ENCODE results near the gene EID3.

The EID3 gene

DNA sequence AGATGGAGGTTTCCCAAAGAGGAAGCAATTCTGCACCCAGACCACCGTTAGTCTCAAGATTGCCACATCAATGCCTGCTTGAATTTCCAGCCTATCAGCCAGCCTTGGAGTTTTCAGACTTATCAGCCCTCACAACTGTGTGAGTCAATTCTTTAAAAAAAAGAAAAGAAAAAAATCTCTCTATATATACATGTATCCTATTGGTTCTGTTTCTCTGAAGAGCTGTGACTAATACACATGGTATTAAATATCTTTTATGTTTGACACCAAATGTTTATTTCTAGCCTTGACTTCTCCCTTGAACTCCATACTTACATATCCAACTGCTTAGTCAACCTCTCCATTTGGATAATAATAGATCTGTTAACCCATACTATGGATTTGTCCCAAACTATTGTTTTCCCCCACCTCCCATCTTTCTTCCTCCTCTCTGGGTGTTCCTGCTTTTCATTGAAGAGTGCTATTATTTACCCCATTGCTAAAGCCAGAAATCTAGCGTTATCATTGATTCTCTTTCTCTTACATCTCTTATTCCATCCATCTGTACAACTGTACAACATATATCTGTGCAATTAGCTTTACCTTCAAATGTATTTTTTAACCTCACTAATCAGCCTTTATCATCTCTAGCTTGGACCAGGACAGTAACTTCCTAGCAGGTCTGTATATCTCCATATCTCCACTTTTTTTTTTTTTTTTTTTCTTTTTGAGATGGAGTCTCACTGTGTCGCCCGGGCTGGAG lies 22.7 kb upstream of the EID3 start:
- Histone ChIP-seq H3K27ac (peak overlapping the region; percentile 32 to 60), H3K4me3 (no peak overlapping the region)
- no peak for DNase-seq (ENCODE audit: low spot score)
- TF ChIP-seq, protein P1, sequence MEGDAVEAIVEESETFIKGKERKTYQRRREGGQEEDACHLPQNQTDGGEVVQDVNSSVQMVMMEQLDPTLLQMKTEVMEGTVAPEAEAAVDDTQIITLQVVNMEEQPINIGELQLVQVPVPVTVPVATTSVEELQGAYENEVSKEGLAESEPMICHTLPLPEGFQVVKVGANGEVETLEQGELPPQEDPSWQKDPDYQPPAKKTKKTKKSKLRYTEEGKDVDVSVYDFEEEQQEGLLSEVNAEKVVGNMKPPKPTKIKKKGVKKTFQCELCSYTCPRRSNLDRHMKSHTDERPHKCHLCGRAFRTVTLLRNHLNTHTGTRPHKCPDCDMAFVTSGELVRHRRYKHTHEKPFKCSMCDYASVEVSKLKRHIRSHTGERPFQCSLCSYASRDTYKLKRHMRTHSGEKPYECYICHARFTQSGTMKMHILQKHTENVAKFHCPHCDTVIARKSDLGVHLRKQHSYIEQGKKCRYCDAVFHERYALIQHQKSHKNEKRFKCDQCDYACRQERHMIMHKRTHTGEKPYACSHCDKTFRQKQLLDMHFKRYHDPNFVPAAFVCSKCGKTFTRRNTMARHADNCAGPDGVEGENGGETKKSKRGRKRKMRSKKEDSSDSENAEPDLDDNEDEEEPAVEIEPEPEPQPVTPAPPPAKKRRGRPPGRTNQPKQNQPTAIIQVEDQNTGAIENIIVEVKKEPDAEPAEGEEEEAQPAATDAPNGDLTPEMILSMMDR (IDR thresholded peaks at IDR 0.05): no peak

GRCh38 chr12:104281636-104282035 lies 21.9 kb upstream of the EID3 start:
- Histone ChIP-seq H3K4me3 (no peak overlapping the region), H3K27ac (peak overlapping the region; percentile 13 to 54)
- DNase-seq (ENCODE audit: low spot score): no peak
- TF ChIP-seq, protein P1 (IDR thresholded peaks at IDR 0.05): no peak

DNA sequence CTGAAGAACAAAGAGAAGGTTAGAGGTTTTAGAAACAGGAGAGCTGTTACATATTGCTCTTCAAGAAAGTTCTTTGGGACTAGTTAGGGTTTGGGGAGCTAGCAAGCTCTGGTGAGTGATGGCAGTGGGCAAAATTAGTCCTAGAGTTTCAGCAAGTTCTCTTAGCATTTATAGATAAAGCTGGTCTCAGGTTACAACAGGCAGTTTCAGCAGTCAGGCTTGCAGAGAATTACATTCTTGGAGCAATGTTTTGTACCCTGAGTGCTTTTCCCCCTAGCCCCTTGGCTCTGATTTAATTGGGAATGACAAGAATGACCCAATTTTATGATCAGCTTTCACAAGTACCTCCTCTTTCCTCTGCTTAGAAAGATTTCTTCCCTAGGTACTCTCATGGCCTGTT lies 21.4 kb upstream of the EID3 start:
- H3K27ac ChIP-seq: peak overlapping the region; percentile 13 to 30
- DNase-seq (ENCODE audit: low spot score): no peak
- no peak overlapping the region for H3K4me3 ChIP-seq
- TF ChIP-seq, protein P1 (IDR thresholded peaks at IDR 0.05): no peak

DNA sequence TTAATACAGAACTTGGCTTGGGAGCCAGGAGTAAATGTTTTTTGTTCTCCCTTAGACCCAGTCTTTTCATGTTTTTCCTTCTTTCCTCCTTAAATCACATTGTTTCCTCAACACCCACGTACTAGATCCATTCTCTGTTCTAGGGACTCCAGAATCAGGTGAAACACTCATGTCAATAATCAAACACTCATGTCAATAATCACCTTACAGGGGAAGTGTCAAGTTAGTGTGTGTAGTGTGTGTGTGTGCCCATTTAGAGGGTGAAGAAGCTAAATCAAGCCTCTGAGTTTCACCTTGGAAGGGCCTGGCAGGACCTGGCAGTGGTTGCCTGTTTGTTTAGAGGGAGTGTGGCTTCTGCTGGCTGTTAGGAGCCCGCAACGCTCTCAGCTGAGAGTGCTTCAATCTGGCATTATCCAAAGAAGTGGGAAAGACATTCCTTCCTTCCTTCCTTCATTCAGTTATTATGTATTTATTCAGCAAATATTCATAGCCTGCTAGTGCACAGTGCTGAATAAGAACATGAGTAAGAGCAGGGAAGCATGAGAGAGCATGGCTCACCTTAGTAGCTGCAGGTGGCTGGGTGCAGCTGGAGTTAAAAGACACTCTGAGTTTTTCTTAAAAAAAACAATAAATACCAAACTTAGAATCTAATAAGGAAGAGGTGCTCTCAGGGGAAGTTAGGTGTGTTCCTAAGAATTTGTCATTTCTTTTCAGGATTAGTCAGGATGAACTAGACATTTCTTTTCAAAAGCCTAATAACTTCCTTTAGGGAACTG lies 17.6 kb upstream of the EID3 start:
- DNase-seq (ENCODE audit: low spot score): no peak
- peak overlapping the region; percentile 89 for H3K4me3 ChIP-seq
- TF ChIP-seq, protein P1 (IDR thresholded peaks at IDR 0.05): no peak
- H3K27ac ChIP-seq: peak overlapping the region; percentile 91 to 97

GRCh38 chr12:104286516-104287482 lies 16.7 kb upstream of the EID3 start:
- TF ChIP-seq, protein P1 (IDR thresholded peaks at IDR 0.05): no peak

DNA sequence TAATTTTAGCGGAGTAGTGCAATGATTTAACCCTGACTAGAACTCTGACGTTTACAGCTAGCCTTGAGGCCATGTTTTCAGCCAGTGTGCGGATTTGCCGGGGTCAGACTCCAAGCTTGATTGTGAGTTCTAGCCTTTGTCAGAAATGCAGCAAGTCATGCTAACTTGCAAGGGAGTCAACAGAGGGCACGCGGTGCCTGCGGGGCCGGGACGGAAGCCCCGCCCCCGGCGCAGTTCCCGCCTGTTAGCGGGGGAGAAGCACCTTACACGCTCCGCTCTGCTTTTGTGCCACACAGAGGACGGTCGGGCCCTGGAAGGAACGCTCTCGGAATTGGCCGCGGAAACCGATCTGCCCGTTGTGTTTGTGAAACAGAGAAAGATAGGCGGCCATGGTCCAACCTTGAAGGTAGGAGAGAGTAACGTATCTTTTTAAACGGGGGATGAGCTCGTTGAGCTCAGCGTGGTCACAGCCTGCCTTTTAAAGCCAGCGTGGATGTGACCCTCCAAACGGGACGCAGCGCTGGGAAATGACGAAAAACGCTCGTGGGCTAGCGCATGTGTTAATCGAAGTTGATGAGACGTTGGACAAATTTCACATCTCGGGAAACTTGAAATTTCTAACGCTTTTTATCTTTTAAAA lies 14.8 kb upstream of the EID3 start:
- peak overlapping the region; percentile 89 for H3K4me3 ChIP-seq
- DNase-seq (ENCODE audit: low spot score): peak; percentile 88
- TF ChIP-seq, protein P1 (IDR thresholded peaks at IDR 0.05): no peak

More at GRCh38 chr12:104286516-104287482, 16.7 kb upstream of the EID3 start:
- DNase-seq (ENCODE audit: low spot score): peak; percentile 94
- Histone ChIP-seq H3K27ac (peak overlapping the region; percentile 91 to 97), H3K4me3 (peak overlapping the region; percentile 89)

More for the DNA sequence above, 14.8 kb upstream of the EID3 start:
- H3K27ac ChIP-seq: peak overlapping the region; percentile 91 to 97

Data from coronary artery (tissue), 2 donors.